Neuronal stem cell (in vitro differentiated cells): ENCODE measurements around the gene ZNF609.

Source experiments
- DNase-seq: peaks from one replicate; pipeline ENCODE4 v3.0.0-alpha.2; 2013; ENCODE audit warnings: low spot score
- H2AFZ ChIP-seq: one replicate; pipeline ENCODE4 v1.6.1; 2013; ENCODE audit warnings: mild to moderate bottlenecking, low read length, inconsistent platforms
- H2AK5ac ChIP-seq: 2 replicates; pipeline ENCODE4 v1.6.1; 2013; ENCODE audit warnings: low read depth, mild to moderate bottlenecking, inconsistent platforms, low read length, moderate library complexity, mixed read lengths
- H2BK120ac ChIP-seq: 2 replicates; pipeline ENCODE4 v1.6.1; 2013; ENCODE audit warnings: low read depth, mild to moderate bottlenecking, inconsistent platforms, low read length, moderate library complexity, mixed read lengths
- H2BK12ac ChIP-seq: one replicate; pipeline ENCODE4 v1.6.1; 2013; ENCODE audit warnings: low read length, inconsistent platforms
- H2BK15ac ChIP-seq: 2 replicates; pipeline ENCODE4 v1.6.1; 2013; ENCODE audit warnings: mild to moderate bottlenecking, low read length, inconsistent platforms, mixed read lengths
- H2BK5ac ChIP-seq: one replicate; pipeline ENCODE4 v1.6.1; 2013; ENCODE audit warnings: inconsistent platforms, mild to moderate bottlenecking, low read length, moderate library complexity
- H3K14ac ChIP-seq: one replicate; pipeline ENCODE4 v1.6.1; 2013; ENCODE audit warnings: low read length, inconsistent platforms
- H3K18ac ChIP-seq: 2 replicates; pipeline ENCODE4 v1.6.1; 2013; ENCODE audit warnings: low read length, inconsistent platforms
- H3K23ac ChIP-seq: 2 replicates; pipeline ENCODE4 v1.6.1; 2013; ENCODE audit warnings: low read depth, mild to moderate bottlenecking, mixed read lengths, low read length, inconsistent platforms; ENCODE audit not compliant: poor library complexity
- H3K27ac ChIP-seq: replicated peaks from 3 replicates; pipeline ENCODE4 v1.5.1; 2013; ENCODE audit warnings: low read length, inconsistent platforms
- H3K27me3 ChIP-seq, 3 experiments: 2 replicates each; pipeline ENCODE4 v1.6.1; 2013; ENCODE audit warnings: low read length in 3 of 3, mild to moderate bottlenecking in 2 of 3, inconsistent platforms in 1 of 3, low read depth in 1 of 3, mixed read lengths in 1 of 3, moderate library complexity in 1 of 3; ENCODE audit not compliant: control insufficient read depth in 3 of 3, insufficient read depth in 3 of 3
- H3K36me3 ChIP-seq, 2 donors: replicated peaks in 1 of 2; 2 replicates each; pipeline ENCODE4 v1.6.1; 2013; ENCODE audit warnings: low read length in 2 of 2; ENCODE audit not compliant: control insufficient read depth in 2 of 2, insufficient read depth in 2 of 2
- H3K4ac ChIP-seq: 2 replicates; pipeline ENCODE4 v1.6.1; 2013; ENCODE audit warnings: inconsistent platforms, mild to moderate bottlenecking, low read length, moderate library complexity
- H3K4me1 ChIP-seq, 2 donors: 1 replicate in 1 of 2; 2 replicates in 1 of 2; pipeline ENCODE4 v1.6.1; 2013; ENCODE audit warnings: low read length in 2 of 2, low read depth in 1 of 2; ENCODE audit not compliant: control insufficient read depth in 2 of 2, insufficient read depth in 1 of 2
- H3K4me2 ChIP-seq: one replicate; pipeline ENCODE4 v1.6.1; 2013; ENCODE audit warnings: mild to moderate bottlenecking, low read length, inconsistent platforms; ENCODE audit not compliant: insufficient read depth, poor library complexity, severe bottlenecking
- H3K4me3 ChIP-seq, 2 donors: 2 replicates each; pipeline ENCODE4 v1.5.1; 2013; ENCODE audit warnings: low read length in 2 of 2, mild to moderate bottlenecking in 2 of 2, inconsistent platforms in 1 of 2, moderate library complexity in 1 of 2
- H3K79me1 ChIP-seq: one replicate; pipeline ENCODE4 v1.6.1; 2013; ENCODE audit warnings: low read depth, mild to moderate bottlenecking, inconsistent platforms, low read length, moderate library complexity
- H3K9ac ChIP-seq: one replicate; pipeline ENCODE4 v1.6.1; 2013; ENCODE audit warnings: mild to moderate bottlenecking, low read depth, low read length, inconsistent platforms; ENCODE audit not compliant: poor library complexity
- H3K9me3 ChIP-seq, 2 donors: replicated peaks in 1 of 2; 2 replicates each; pipeline versions ENCODE3 to v1.6.1; 2013; ENCODE audit warnings: low read length in 2 of 2, mild to moderate bottlenecking in 2 of 2, inconsistent platforms in 1 of 2, low read depth in 1 of 2, mixed read lengths in 1 of 2, moderate library complexity in 1 of 2; ENCODE audit not compliant: control insufficient read depth in 2 of 2, insufficient read depth in 1 of 2
- H4K8ac ChIP-seq: one replicate; pipeline ENCODE4 v1.6.1; 2013; ENCODE audit warnings: low read depth, mild to moderate bottlenecking, inconsistent platforms, low read length, moderate library complexity
- H4K91ac ChIP-seq: one replicate; pipeline ENCODE4 v1.6.1; 2013; ENCODE audit warnings: low read length, low read depth, mild to moderate bottlenecking, inconsistent platforms; ENCODE audit not compliant: poor library complexity
- WGBS, 2 donors: extraction: QIAGEN DNeasy Blood & Tissue Kit; methylation state at CpG; one replicate each; pipeline ENCODE4 v1.1.7; 2013; ENCODE audit warnings: missing lambda C conversion rate in 2 of 2, mixed read lengths in 1 of 2; ENCODE audit not compliant: insufficient read length in 2 of 2, insufficient replicate concordance in 1 of 2; ENCODE audit errors: extremely low coverage in 2 of 2; 5-methylcytosine and 5-hydroxymethylcytosine counted together

Gene ZNF609

GRCh38 chr15:64532521-64533315, 72.3 kb downstream of the ZNF609 start:
- H2BK15ac ChIP-seq: no peak overlapping the region
- H3K4me2 ChIP-seq: no peak overlapping the region
- no peak overlapping the region for H3K27ac ChIP-seq
- H2AK5ac ChIP-seq: no peak overlapping the region
- no peak overlapping the region for H3K4me3 ChIP-seq
- H3K9ac ChIP-seq: no peak overlapping the region
- no peak overlapping the region for H4K91ac ChIP-seq
- H3K27me3 ChIP-seq: no peaks in the 10 kb centered on the region
- no CpG with 5 or more reads among the region's 12 CpGs for WGBS, 2 donors
- no peaks in the 10 kb centered on the region for H3K4me1 ChIP-seq
- no peak overlapping the region for H3K23ac ChIP-seq
- H2BK5ac ChIP-seq: no peak overlapping the region
- H3K36me3 ChIP-seq: peaks cover 2 to 21% of the 10 kb centered on the region in 2 donors
- H3K18ac ChIP-seq: no peak overlapping the region
- H2AFZ ChIP-seq: no peak overlapping the region
- no peak overlapping the region for H2BK12ac ChIP-seq
- H3K79me1 ChIP-seq: peaks cover 10% of the 10 kb centered on the region
- no peak overlapping the region for H3K14ac ChIP-seq
- DNase-seq: no peak
- peaks cover 0 to 3% of the 10 kb centered on the region in 2 donors for H3K9me3 ChIP-seq
- H2BK120ac ChIP-seq: no peak overlapping the region
- no peak overlapping the region for H4K8ac ChIP-seq
- no peak overlapping the region for H3K4ac ChIP-seq

GRCh38 chr15:64535460-64536243, 75.3 kb downstream of the ZNF609 start:
- Histone ChIP-seq H2BK15ac (no peak overlapping the region), H3K14ac (no peak overlapping the region), H2AFZ (no peak overlapping the region), H3K4me2 (no peak overlapping the region), H3K4me1 (no peaks in the 10 kb centered on the region), H3K4ac (no peak overlapping the region), H2AK5ac (no peak overlapping the region), H4K91ac (no peak overlapping the region), H3K27ac (no peak overlapping the region), H3K9me3 (no peaks in the 10 kb centered on the region), H3K79me1 (peaks cover 4% of the 10 kb centered on the region), H3K9ac (no peak overlapping the region), H3K36me3 (peaks cover 2 to 8% of the 10 kb centered on the region in 2 donors), H3K27me3 (no peaks in the 10 kb centered on the region), H2BK12ac (no peak overlapping the region), H4K8ac (no peak overlapping the region), H3K23ac (no peak overlapping the region), H2BK120ac (no peak overlapping the region), H3K4me3 (no peak overlapping the region), H3K18ac (no peak overlapping the region), H2BK5ac (no peak overlapping the region)
- no CpG with 5 or more reads among the region's 4 CpGs for WGBS, 2 donors
- DNase-seq: no peak

GRCh38 chr15:64536244-64536836, 76.0 kb downstream of the ZNF609 start:
- H4K8ac ChIP-seq: no peak overlapping the region
- no peak overlapping the region for H2AK5ac ChIP-seq
- no peak overlapping the region for H3K27ac ChIP-seq
- H2BK12ac ChIP-seq: no peak overlapping the region
- H3K79me1 ChIP-seq: peaks cover 4% of the 10 kb centered on the region
- H2AFZ ChIP-seq: no peak overlapping the region
- no peaks in the 10 kb centered on the region for H3K27me3 ChIP-seq
- H2BK15ac ChIP-seq: no peak overlapping the region
- H3K18ac ChIP-seq: no peak overlapping the region
- no peak overlapping the region for H2BK120ac ChIP-seq
- no peak overlapping the region for H3K14ac ChIP-seq
- no peak for DNase-seq
- H3K4me1 ChIP-seq: no peaks in the 10 kb centered on the region
- H3K4me3 ChIP-seq: no peak overlapping the region
- peaks cover 2 to 8% of the 10 kb centered on the region in 2 donors for H3K36me3 ChIP-seq
- H3K9me3 ChIP-seq: no peaks in the 10 kb centered on the region
- no CpG with 5 or more reads among the region's 6 CpGs for WGBS, 2 donors
- H3K9ac ChIP-seq: no peak overlapping the region
- H2BK5ac ChIP-seq: no peak overlapping the region
- no peak overlapping the region for H3K23ac ChIP-seq
- no peak overlapping the region for H3K4me2 ChIP-seq
- H4K91ac ChIP-seq: no peak overlapping the region
- no peak overlapping the region for H3K4ac ChIP-seq

GRCh38 chr15:64542091-64542490, 81.7 kb downstream of the ZNF609 start:
- H3K18ac ChIP-seq: no peak overlapping the region
- no peak overlapping the region for H3K4ac ChIP-seq
- H2AFZ ChIP-seq: no peak overlapping the region
- no peak overlapping the region for H3K23ac ChIP-seq
- no peak overlapping the region for H2BK120ac ChIP-seq
- H3K27me3 ChIP-seq: no peaks in the 10 kb centered on the region
- H3K9me3 ChIP-seq: no peaks in the 10 kb centered on the region
- H3K79me1 ChIP-seq: peaks cover 5% of the 10 kb centered on the region
- no peak overlapping the region for H4K91ac ChIP-seq
- H2BK5ac ChIP-seq: no peak overlapping the region
- no peak overlapping the region for H2BK12ac ChIP-seq
- H3K36me3 ChIP-seq: no peaks in the 10 kb centered on the region
- H2AK5ac ChIP-seq: no peak overlapping the region
- H3K14ac ChIP-seq: no peak overlapping the region
- H3K9ac ChIP-seq: no peak overlapping the region
- no peak overlapping the region for H3K4me3 ChIP-seq
- H4K8ac ChIP-seq: no peak overlapping the region
- H2BK15ac ChIP-seq: no peak overlapping the region
- DNase-seq: no peak
- H3K27ac ChIP-seq: no peak overlapping the region
- WGBS, 2 donors: no CpG with 5 or more reads among the region's 1 CpG
- no peak overlapping the region for H3K4me2 ChIP-seq
- no peaks in the 10 kb centered on the region for H3K4me1 ChIP-seq
